GM18907 (cell line): ENCODE data around the gene CPS1.

Experiments used
- ATAC-seq: cut with Tn5 transposase; IDR thresholded peaks from one replicate; pipeline ENCODE4 v1.9.1; 2021; ENCODE audit warnings: mild to moderate bottlenecking, moderate library complexity; ENCODE audit not compliant: unreplicated experiment

The CPS1 gene

DNA sequence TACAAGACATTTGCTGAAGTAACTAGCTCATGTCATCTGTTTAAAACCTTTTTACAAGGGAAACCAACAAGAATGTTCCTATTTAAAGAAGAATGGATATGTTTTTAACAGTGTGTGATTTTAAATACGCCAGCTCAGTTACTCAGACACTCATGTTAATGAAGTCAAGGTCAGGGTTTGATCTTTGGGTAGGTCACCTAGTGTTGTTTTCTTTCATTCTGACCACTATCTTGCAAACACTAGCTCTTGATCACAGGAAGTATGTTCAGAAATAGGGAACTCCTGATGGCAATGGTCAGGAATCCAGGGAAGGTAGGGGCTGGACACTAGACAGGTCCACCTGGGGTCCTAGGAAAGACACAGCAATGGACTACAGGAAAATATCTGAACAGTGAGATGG is 116.7 kb downstream of the CPS1 start:
- ATAC-seq = no peak

DNA sequence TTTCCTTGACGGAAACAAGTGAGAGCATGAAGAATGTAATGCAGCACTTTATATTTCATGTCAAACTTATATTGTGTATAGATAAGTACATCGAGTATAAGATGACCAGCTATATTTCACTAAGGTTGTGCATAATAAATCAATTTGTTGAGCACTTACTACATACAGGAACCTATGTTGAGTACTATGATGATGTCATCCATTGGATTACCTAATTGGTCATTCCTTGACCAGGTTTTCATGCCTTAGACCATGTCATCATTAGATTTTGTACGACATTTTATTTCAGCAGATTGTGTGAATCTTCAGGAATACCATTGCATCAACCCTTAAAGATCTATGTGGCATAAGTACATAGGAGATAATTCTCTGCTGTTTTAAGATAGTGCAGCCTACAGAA is 119.7 kb downstream of the CPS1 start:
- no peak for ATAC-seq

DNA sequence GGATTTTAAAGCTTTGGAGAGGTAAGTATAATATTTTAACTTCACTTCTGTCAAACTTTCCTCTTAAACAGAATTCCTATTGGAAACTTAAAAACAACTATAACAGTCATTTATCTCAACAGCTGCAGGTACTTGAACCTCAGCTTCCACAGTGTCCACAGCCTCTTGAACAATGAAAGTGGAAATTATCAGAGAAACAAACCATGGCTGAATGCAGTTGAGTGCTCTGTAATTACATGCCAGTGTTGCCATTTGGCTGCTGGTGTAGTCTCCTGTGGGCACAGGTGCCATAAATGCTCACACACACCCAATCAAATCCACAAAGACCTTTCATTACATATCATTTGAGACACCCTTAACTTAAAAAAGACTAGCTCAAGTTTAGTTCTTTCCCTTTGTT is 125.1 kb downstream of the CPS1 start:
- no peak for ATAC-seq

DNA sequence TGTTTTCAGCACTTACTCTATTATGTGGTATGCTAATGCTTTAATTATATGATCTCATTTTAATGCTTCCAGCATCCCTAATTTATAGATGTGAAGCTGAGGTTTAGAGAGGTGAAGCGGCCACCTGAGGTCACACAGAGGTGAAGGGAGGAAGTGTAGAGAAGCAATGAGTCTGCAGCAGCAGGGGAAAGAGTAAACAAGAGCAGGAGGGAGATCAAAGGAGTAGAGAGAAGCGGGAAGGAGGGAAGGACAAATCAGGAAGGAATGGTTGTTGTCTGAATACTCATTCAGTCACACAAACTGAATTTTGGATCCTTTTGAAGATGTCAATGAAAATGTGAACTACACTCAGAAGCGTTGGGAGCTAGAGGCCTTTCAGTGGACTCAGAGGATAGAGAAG is 130.0 kb downstream of the CPS1 start:
- no peak for ATAC-seq

DNA sequence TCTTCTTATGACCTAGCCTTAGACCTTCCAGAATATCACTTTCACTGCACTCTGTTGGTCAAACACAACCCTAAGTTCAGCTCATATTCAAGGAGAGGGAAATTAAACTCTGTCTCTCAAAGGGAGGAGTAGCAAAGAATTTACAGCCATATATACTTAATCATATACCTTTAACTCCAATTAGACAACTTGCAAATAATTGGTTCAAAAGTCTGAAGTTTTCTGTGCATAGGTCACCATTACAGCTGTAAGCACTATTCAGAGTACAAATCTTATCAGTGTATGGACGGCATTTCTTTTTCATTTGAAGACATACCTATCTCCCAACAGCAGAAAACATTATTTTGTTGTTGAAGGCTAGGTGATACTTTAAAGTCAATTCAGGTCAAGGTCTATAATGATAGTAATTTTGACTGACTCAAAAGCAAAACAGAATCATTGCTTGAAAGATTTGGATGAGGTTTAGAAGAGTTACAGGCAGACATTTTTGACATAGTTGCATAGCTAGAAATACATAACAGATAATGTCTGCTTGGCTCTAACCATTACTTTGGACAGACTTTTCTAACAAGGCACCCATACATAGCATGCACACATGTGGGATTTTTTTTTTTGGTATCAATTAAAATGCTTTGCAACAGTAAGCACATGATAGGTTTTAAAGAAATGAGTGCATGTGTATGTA is 131.5 kb downstream of the CPS1 start:
- no peak for ATAC-seq

DNA sequence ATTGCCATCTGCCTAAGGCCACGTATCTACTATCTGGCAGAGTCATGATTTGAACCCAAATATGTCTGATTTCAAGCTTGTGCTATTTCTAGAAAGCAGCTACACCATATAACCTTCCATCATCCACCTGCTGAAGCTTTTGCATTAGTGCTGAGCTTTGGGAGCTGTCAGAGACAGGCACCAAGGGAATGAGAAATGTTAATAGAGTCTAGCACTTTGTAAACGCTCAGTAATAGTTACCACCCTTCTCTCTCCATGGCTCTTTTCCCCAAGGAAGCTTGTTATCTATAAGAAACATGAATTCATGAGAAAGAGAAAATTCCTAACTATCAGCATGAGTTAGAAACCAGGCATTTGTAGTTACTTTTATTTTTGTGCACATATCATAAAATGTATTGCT is 151.5 kb downstream of the CPS1 start:
- no peak for ATAC-seq

DNA sequence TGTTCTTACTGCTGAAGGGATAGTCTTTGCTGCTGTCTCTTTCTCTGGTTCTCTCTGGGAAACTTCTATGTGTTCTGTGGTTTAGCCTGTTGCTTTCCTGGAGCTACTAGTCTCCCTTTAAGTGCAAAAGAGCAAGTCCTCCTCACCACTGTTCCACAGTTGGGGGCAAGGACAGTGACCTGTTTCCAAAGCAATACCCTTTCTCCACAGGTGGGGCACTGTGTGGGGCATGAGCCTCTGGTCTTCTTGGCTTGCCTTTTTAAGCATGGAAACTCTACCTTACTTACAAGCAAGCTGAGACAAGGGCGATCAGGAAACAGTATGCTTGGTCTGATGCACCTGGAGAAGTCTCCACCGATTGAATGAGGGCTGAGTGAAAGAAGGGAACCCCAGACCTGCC is 156.7 kb downstream of the CPS1 start:
- ATAC-seq = no peak

DNA sequence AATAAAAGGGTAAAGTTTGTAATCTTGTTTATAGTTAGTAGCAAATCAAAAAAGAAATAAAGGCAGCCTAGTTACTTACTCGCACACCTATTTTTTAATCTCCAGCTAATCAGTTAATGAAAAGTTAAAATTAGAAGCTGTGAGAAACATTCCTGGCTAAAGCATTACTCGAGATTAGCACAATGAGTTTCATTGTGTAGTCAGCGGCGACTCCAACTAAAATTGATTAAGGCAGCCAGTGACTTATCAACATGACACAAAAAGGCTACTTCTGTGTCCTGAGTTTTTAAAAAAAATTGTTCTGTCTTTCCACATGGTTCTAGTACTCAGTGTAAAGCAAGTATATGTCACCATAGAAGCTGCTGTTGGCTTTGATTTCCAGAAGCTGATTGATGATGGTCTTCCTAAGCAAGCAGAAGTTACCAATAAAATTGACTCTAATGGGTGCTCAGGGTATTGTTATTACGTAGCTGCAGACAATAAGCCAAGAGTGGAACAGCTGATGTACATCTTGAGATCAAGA is 159.2 kb downstream of the CPS1 start:
- no peak for ATAC-seq

DNA sequence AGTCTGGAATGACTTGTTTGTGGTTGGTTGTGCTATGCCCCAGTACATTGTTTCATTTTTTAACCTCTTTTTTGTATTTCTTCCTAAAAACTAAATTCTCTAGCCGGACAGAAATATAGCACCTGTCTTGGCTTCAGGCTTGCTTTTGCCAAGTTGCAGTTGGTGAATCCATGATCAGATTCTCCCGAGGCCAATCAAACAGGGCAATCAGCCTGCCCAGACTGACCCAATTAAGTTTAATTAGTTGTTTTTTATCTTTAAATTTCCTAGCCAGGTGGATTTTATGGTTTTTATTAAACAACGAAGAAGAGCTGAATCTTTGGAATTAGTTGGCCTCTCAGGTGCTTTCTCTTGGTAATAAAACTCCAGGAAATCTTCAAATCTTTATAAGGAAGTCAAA is 162.1 kb downstream of the CPS1 start:
- ATAC-seq = no peak

DNA sequence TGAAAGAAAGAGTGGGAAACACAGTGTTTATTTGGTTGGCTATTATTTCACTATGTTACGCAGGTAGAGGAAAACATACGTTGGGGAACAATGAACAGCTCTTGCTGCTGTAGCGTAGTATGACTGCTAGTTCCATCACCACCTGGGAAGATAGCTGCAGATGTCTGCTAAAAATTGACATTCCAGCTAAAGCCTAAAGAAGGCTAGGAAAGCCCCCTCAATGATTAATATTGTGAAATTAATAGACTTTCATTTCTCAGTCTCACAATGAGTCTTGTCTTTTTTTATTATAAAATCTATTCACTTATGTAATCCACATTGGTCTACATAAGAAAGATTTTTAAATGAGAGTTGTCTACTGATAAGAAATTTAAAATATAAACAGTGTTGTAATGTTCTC is 165.7 kb downstream of the CPS1 start:
- ATAC-seq = peak; percentile 73

DNA sequence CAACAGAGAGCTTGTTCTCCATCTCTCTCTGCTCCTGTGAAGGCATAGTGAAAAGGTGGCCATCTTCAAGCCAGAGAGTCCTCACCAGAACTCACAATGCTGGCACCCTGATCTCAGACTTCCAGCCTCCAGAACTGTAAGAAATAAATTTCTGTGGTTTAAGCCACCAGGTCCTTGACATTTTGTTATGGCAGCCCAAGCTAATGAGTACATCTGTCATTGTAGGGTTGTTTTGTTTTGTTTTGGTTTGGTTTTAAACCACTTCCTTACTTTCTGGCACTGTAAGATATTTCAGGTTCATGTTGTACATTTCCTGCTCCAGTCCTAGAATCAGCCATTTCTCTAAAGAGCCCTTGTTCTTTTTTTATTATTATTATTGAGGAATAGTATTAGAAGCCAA is 171.2 kb downstream of the CPS1 start:
- ATAC-seq = peak; percentile 78
